HEK293 (cell line): ENCODE measurements around the gene ITGB8.
A peak's percentile ranks its signal among the peaks of the same experiment; 100 is the strongest.

ENCODE experiments used
- CTCF ChIA-PET: fragments of 350-600 bp; formaldehyde crosslinking; extraction: SDS; loops from one replicate; lab custom pipeline; 2021; ENCODE audit warnings: antibody characterized with exemption; lab: Yijun Ruan, JAX
- POLR2A ChIA-PET: fragments of 300-600 bp; formaldehyde crosslinking; extraction: SDS; loops from one replicate; lab custom pipeline; 2020; ENCODE audit warnings: antibody characterized with exemption, inconsistent platforms; lab: Yijun Ruan, JAX
- H3K27ac ChIP-seq: fragments of 200-500 bp; sonication (Bioruptor generic); 2 replicates; pipeline ENCODE4 v1.5.1; 2014; ENCODE audit warnings: low read depth, low read length, control low read depth, inconsistent platforms; ENCODE audit errors: extremely low read depth
- H3K36me3 ChIP-seq, 2 experiments: fragments of 200-500 bp in 1 of 2; sonication (Bioruptor generic) in 1 of 2; 1 replicate in 1 of 2; 2 replicates in 1 of 2; pipeline ENCODE4 v1.5.1; 2014 to 2017; ENCODE audit warnings: inconsistent platforms in 2 of 2, low read length in 2 of 2; ENCODE audit not compliant: control insufficient read depth in 2 of 2, insufficient read depth in 1 of 2
- H3K4me1 ChIP-seq: fragments of 200-500 bp; sonication (Bioruptor generic); 2 replicates; pipeline ENCODE4 v1.5.1; 2014; ENCODE audit warnings: mild to moderate bottlenecking, low read length, inconsistent platforms; ENCODE audit not compliant: control insufficient read depth, insufficient read depth
- H3K4me3 ChIP-seq: 2 replicates; pipeline ENCODE4 v1.5.1; 2011; ENCODE audit warnings: low read depth, mild to moderate bottlenecking, control low read depth, low read length, moderate library complexity
- H3K9me3 ChIP-seq: fragments of 200-500 bp; sonication (Bioruptor generic); 2 replicates; pipeline ENCODE4 v1.5.1; 2014; ENCODE audit warnings: low read depth, low read length, inconsistent platforms; ENCODE audit not compliant: control insufficient read depth, insufficient read depth
- SALL2 ChIP-seq: fragments of 450-650 bp; formaldehyde crosslinking; IDR thresholded peaks from 2 replicates; pipeline ENCODE4 v1.5.0; 2017; ENCODE audit warnings: missing biosample characterization, mild to moderate bottlenecking, missing genetic modification characterization, borderline replicate concordance
- ZBTB44 ChIP-seq: fragments of 450-650 bp; IDR thresholded peaks from 2 replicates; pipeline ENCODE4 v1.5.1; 2018; ENCODE audit warnings: missing biosample characterization, mild to moderate bottlenecking, missing genetic modification characterization
- ZNF2 ChIP-seq: fragments of 450-650 bp; formaldehyde crosslinking; IDR thresholded peaks from 2 replicates; pipeline ENCODE4 v1.5.1; 2016; ENCODE audit warnings: missing biosample characterization, missing genetic modification characterization
- ZNF202 ChIP-seq: fragments of 450-650 bp; formaldehyde crosslinking; IDR thresholded peaks from 2 replicates; pipeline ENCODE4 v1.5.1; 2016; ENCODE audit warnings: missing biosample characterization, missing genetic modification characterization, borderline replicate concordance
- ZNF221 ChIP-seq: fragments of 450-650 bp; formaldehyde crosslinking; IDR thresholded peaks from 2 replicates; pipeline ENCODE4 v1.5.1; 2017; ENCODE audit warnings: missing biosample characterization, missing genetic modification characterization, borderline replicate concordance
- ZNF248 ChIP-seq: fragments of 450-650 bp; formaldehyde crosslinking; IDR thresholded peaks from 2 replicates; pipeline ENCODE4 v1.5.1; 2017; ENCODE audit warnings: missing biosample characterization, missing genetic modification characterization
- ZNF26 ChIP-seq: fragments of 450-650 bp; formaldehyde crosslinking; IDR thresholded peaks from 2 replicates; pipeline ENCODE4 v1.5.1; 2016; ENCODE audit warnings: missing biosample characterization, missing genetic modification characterization
- ZNF311 ChIP-seq: fragments of 450-650 bp; formaldehyde crosslinking; IDR thresholded peaks from 2 replicates; pipeline ENCODE4 v1.5.1; 2017; ENCODE audit warnings: missing biosample characterization, missing genetic modification characterization, borderline replicate concordance
- ZNF366 ChIP-seq: fragments of 450-650 bp; formaldehyde crosslinking; conservative IDR thresholded peaks from 2 replicates; pipeline ENCODE4 v1.5.1; 2016; ENCODE audit warnings: missing biosample characterization, missing genetic modification characterization
- ZNF394 ChIP-seq: fragments of 450-650 bp; formaldehyde crosslinking; IDR thresholded peaks from 2 replicates; pipeline ENCODE4 v1.5.1; 2016; ENCODE audit warnings: missing biosample characterization, missing genetic modification characterization, mild to moderate bottlenecking, moderate library complexity, borderline replicate concordance
- ZNF398 ChIP-seq: fragments of 450-650 bp; formaldehyde crosslinking; IDR thresholded peaks from 2 replicates; pipeline ENCODE4 v1.5.1; 2017; ENCODE audit warnings: missing biosample characterization, missing genetic modification characterization
- ZNF548 ChIP-seq: fragments of 450-650 bp; formaldehyde crosslinking; IDR thresholded peaks from 2 replicates; pipeline ENCODE4 v1.5.1; 2016; ENCODE audit warnings: missing biosample characterization, missing genetic modification characterization
- ZNF555 ChIP-seq: fragments of 450-650 bp; formaldehyde crosslinking; conservative IDR thresholded peaks from 2 replicates; pipeline ENCODE4 v1.5.1; 2017; ENCODE audit warnings: missing biosample characterization, mild to moderate bottlenecking, missing genetic modification characterization, inconsistent platforms
- ZNF596 ChIP-seq: fragments of 450-650 bp; IDR thresholded peaks from 2 replicates; pipeline ENCODE4 v1.5.0; 2018; ENCODE audit warnings: missing biosample characterization, mild to moderate bottlenecking, missing genetic modification characterization, moderate library complexity
- ZNF600 ChIP-seq: fragments of 450-650 bp; formaldehyde crosslinking; IDR thresholded peaks from 2 replicates; pipeline ENCODE4 v1.5.1; 2016; ENCODE audit warnings: missing biosample characterization, missing genetic modification characterization
- ZNF621 ChIP-seq: fragments of 450-650 bp; formaldehyde crosslinking; IDR thresholded peaks from 2 replicates; pipeline ENCODE4 v1.5.1; 2017; ENCODE audit warnings: missing biosample characterization, missing genetic modification characterization
- ZNF639 ChIP-seq: fragments of 450-650 bp; formaldehyde crosslinking; IDR thresholded peaks from 2 replicates; pipeline ENCODE4 v1.5.1; 2016; ENCODE audit warnings: missing biosample characterization, missing genetic modification characterization
- ZNF654 ChIP-seq: fragments of 450-650 bp; formaldehyde crosslinking; IDR thresholded peaks from 2 replicates; pipeline ENCODE4 v1.5.1; 2016; ENCODE audit warnings: low read depth, missing biosample characterization, missing genetic modification characterization
- ZNF658 ChIP-seq: fragments of 450-650 bp; formaldehyde crosslinking; IDR thresholded peaks from 2 replicates; pipeline ENCODE4; 2016; ENCODE audit warnings: missing biosample characterization, missing genetic modification characterization
- ZNF776 ChIP-seq: fragments of 450-650 bp; formaldehyde crosslinking; IDR thresholded peaks from 2 replicates; pipeline ENCODE4 v1.5.0; 2017; ENCODE audit warnings: missing biosample characterization, missing genetic modification characterization, borderline replicate concordance
- ZNF785 ChIP-seq: fragments of 450-650 bp; formaldehyde crosslinking; IDR thresholded peaks from 2 replicates; pipeline ENCODE4 v1.5.1; 2016; ENCODE audit warnings: missing biosample characterization, missing genetic modification characterization
- ZNF830 ChIP-seq: fragments of 450-650 bp; IDR thresholded peaks from 2 replicates; pipeline ENCODE4 v1.5.0; 2018; ENCODE audit warnings: missing biosample characterization, missing genetic modification characterization, low read depth, mild to moderate bottlenecking, moderate library complexity
- ZSCAN5A ChIP-seq: fragments of 450-650 bp; formaldehyde crosslinking; IDR thresholded peaks from 2 replicates; pipeline ENCODE4 v1.5.1; 2016; ENCODE audit warnings: missing biosample characterization, missing genetic modification characterization

ITGB8 gene

GRCh38 chr7:20310301-20310700 is 20.4 kb upstream of the ITGB8 start:
- H3K9me3 ChIP-seq: no peaks in the 10 kb centered on the region
- ChIA-PET CTCF (interaction anchor here (0.8 to 1.7 kb wide), 4 partner anchors 152 to 596 kb away, joined by 3 to 6 read pairs (median 5); no protein-coding TSS in a partner anchor), POLR2A (no interaction called here)
- no peak overlapping the region for H3K4me3 ChIP-seq
- no peaks in the 10 kb centered on the region; the same call in 1 of the 2 replicates for H3K4me1 ChIP-seq
- TF ChIP-seq ZNF221 (tag by site-specific recombination) (no peak), SALL2 (tag by site-specific recombination) (no peak), ZNF596 (no peak), ZNF2 (tag by site-specific recombination) (no peak), ZNF548 (tag by site-specific recombination) (no peak), ZBTB44 (no peak), ZNF394 (tag by site-specific recombination) (no peak), ZNF555 (tag by site-specific recombination) (no peak), ZNF776 (tag by site-specific recombination) (no peak)
- no peaks in the 10 kb centered on the region for H3K36me3 ChIP-seq
- H3K27ac ChIP-seq: no peak overlapping the region

GRCh38 chr7:20310963-20311742 is 19.5 kb upstream of the ITGB8 start:
- Histone ChIP-seq H3K27ac (no peak overlapping the region), H3K36me3 (no peaks in the 10 kb centered on the region), H3K4me1 (no peaks in the 10 kb centered on the region; the same call in 1 of the 2 replicates), H3K9me3 (no peaks in the 10 kb centered on the region), H3K4me3 (no peak overlapping the region)
- ChIA-PET POLR2A (no interaction called here), CTCF (interaction anchor here (0.6 to 2.9 kb wide), 15 partner anchors 10 to 602 kb away, joined by 3 to 12 read pairs (median 4); partner anchors contain the start of gene POLR1F)
- no peak for TF ChIP-seq ZNF830 (tag by site-specific recombination)
- peak; percentile 57 for TF ChIP-seq ZNF654 (tag by site-specific recombination)
- TF ChIP-seq, all 188 proteins: peak for 1

GRCh38 chr7:20311743-20312042 is 19.0 kb upstream of the ITGB8 start:
- POLR2A ChIA-PET: no interaction called here
- CTCF ChIA-PET: interaction anchor here (0.8 to 2.9 kb wide), 10 partner anchors 11 to 602 kb away, joined by 3 to 12 read pairs (median 4); partner anchors contain the start of gene POLR1F
- no peaks in the 10 kb centered on the region; the same call in 1 of the 2 replicates for H3K4me1 ChIP-seq
- TF ChIP-seq ZNF398 (tag by site-specific recombination) (no peak), ZNF658 (tag by site-specific recombination) (no peak), ZNF785 (tag by site-specific recombination) (no peak), ZNF202 (no peak), ZNF600 (no peak), ZNF311 (no peak), ZSCAN5A (tag by site-specific recombination) (no peak), ZNF548 (tag by site-specific recombination) (no peak), ZNF639 (no peak), ZNF621 (no peak), ZNF248 (no peak), ZNF26 (tag by site-specific recombination) (no peak), ZNF366 (tag by site-specific recombination) (no peak)

More at GRCh38 chr7:20311743-20312042, 19.0 kb upstream of the ITGB8 start:
- no peak overlapping the region for H3K4me3 ChIP-seq
- H3K27ac ChIP-seq: no peak overlapping the region
- H3K36me3 ChIP-seq: no peaks in the 10 kb centered on the region
- no peaks in the 10 kb centered on the region for H3K9me3 ChIP-seq
